SJCRH30 (cell line): ENCODE measurements around the gene RASSF10. TPM values are rescaled to one million over a fixed set of nuclear protein-coding genes. Genes with fewer than 3 reads are reported as not detected.

ENCODE experiments used
- DNase-seq, 2 experiments: peaks; one replicate each; pipeline ENCODE4 v3.0.0-alpha.2; 2015 to 2020
- H3K27ac ChIP-seq: fragments of 250-450 bp; sonication (Bioruptor Pico); 2 replicates; pipeline ENCODE4 v1.5.1; 2020; ENCODE audit warnings: mild to moderate bottlenecking, moderate library complexity
- H3K27me3 ChIP-seq: fragments of 250-450 bp; sonication (Bioruptor Pico); 2 replicates; pipeline ENCODE4 v1.5.1; 2020; ENCODE audit warnings: mild to moderate bottlenecking, moderate library complexity
- H3K36me3 ChIP-seq: fragments of 250-450 bp; sonication (Bioruptor Pico); 2 replicates; pipeline ENCODE4 v1.5.1; 2020; ENCODE audit warnings: mild to moderate bottlenecking, moderate library complexity
- H3K4me1 ChIP-seq: fragments of 250-450 bp; sonication (Bioruptor Pico); 2 replicates; pipeline ENCODE4 v1.5.1; 2020; ENCODE audit warnings: mild to moderate bottlenecking, moderate library complexity
- H3K4me3 ChIP-seq: fragments of 250-450 bp; sonication (Bioruptor Pico); 2 replicates; pipeline ENCODE4 v1.5.1; 2020; ENCODE audit warnings: mild to moderate bottlenecking, moderate library complexity
- H3K9me3 ChIP-seq: fragments of 250-450 bp; sonication (Bioruptor Pico); replicated peaks from 2 replicates; pipeline ENCODE4 v1.5.1; 2020; ENCODE audit warnings: mild to moderate bottlenecking, moderate library complexity
- total RNA-seq: library from RNA; depleted of rRNA; stranded (reverse); fragments of >200 nt; shearing (Covaris generic); gene quantifications from 2 replicates; pipeline ENCODE4 v1.2.3, GENCODE V29; 2014; rRNA removed

RASSF10 gene
- 0.25 and 0.36 TPM in 2 replicates for total RNA-seq

- Histone ChIP-seq H3K36me3 (no peaks in the 10 kb centered on the region), H3K4me3 (peak within 1 kb of the TSS; percentile 42), H3K27ac (no peak within 1 kb of the TSS), H3K27me3 (no peaks in the 10 kb centered on the region), H3K4me1 (peaks cover 1% of the 10 kb centered on the region; the same call in 1 of the 2 replicates), H3K9me3 (no peaks in the 10 kb centered on the region; the same call in 1 of the 2 replicates)
- DNase-seq: peak; percentile 60 to 62
These were observed at the start of gene RASSF10 for GRCh38 chr11:13008625-13009475. TSS of gene RASSF10 (plus strand) at chr11:13009316. CDS start at chr11:13009577, 261 bp downstream.

- Histone ChIP-seq H3K27me3 (no peaks in the 10 kb centered on the region), H3K36me3 (no peaks in the 10 kb centered on the region), H3K9me3 (no peaks in the 10 kb centered on the region), H3K27ac (no peak overlapping the region), H3K4me3 (no peak overlapping the region), H3K4me1 (peaks cover 4% of the 10 kb centered on the region; the same call in 1 of the 2 replicates)
- no peak for DNase-seq
These were observed 47.5 kb upstream of the RASSF10 start for GRCh38 chr11:12961615-12962014.

GRCh38 chr11:12962306-12962705, 46.8 kb upstream of the RASSF10 start:
- Histone ChIP-seq H3K4me1 (peaks cover 9% of the 10 kb centered on the region), H3K27ac (no peak overlapping the region), H3K4me3 (no peak overlapping the region), H3K27me3 (no peaks in the 10 kb centered on the region), H3K36me3 (no peaks in the 10 kb centered on the region), H3K9me3 (no peaks in the 10 kb centered on the region)
- DNase-seq: no peak

- H3K27ac ChIP-seq: no peak overlapping the region
- peaks cover 12% of the 10 kb centered on the region for H3K4me1 ChIP-seq
- no peaks in the 10 kb centered on the region for H3K9me3 ChIP-seq
- no peaks in the 10 kb centered on the region for H3K36me3 ChIP-seq
- H3K27me3 ChIP-seq: no peaks in the 10 kb centered on the region
- DNase-seq: no peak
- no peak overlapping the region for H3K4me3 ChIP-seq
These were observed 46.1 kb upstream of the RASSF10 start for GRCh38 chr11:12963051-12963450.

- H3K27me3 ChIP-seq: no peaks in the 10 kb centered on the region
- peaks cover 18% of the 10 kb centered on the region for H3K4me1 ChIP-seq
- no peaks in the 10 kb centered on the region for H3K9me3 ChIP-seq
- no peak overlapping the region for H3K27ac ChIP-seq
- no peaks in the 10 kb centered on the region for H3K36me3 ChIP-seq
- no peak overlapping the region for H3K4me3 ChIP-seq
- DNase-seq: peak; percentile 79 to 92
These were observed 45.2 kb upstream of the RASSF10 start for GRCh38 chr11:12963792-12964536.

- Histone ChIP-seq H3K4me1 (peaks cover 18% of the 10 kb centered on the region), H3K9me3 (no peaks in the 10 kb centered on the region), H3K4me3 (no peak overlapping the region), H3K36me3 (no peaks in the 10 kb centered on the region), H3K27ac (no peak overlapping the region), H3K27me3 (no peaks in the 10 kb centered on the region)
- no peak for DNase-seq
These were observed 44.5 kb upstream of the RASSF10 start for GRCh38 chr11:12964650-12965049.

- H3K36me3 ChIP-seq: no peaks in the 10 kb centered on the region
- H3K27ac ChIP-seq: no peak overlapping the region
- H3K27me3 ChIP-seq: no peaks in the 10 kb centered on the region
- DNase-seq: no peak
- peaks cover 18% of the 10 kb centered on the region for H3K4me1 ChIP-seq
- no peak overlapping the region for H3K4me3 ChIP-seq
- no peaks in the 10 kb centered on the region for H3K9me3 ChIP-seq
These were observed 43.1 kb upstream of the RASSF10 start for GRCh38 chr11:12966002-12966401.

- H3K36me3 ChIP-seq: no peaks in the 10 kb centered on the region
- no peak overlapping the region for H3K27ac ChIP-seq
- peak; percentile 61 to 72 for DNase-seq
- H3K4me1 ChIP-seq: peaks cover 18% of the 10 kb centered on the region
- no peak overlapping the region for H3K4me3 ChIP-seq
- H3K27me3 ChIP-seq: no peaks in the 10 kb centered on the region
- H3K9me3 ChIP-seq: no peaks in the 10 kb centered on the region
These were observed 41.0 kb upstream of the RASSF10 start for GRCh38 chr11:12968101-12968500.

GRCh38 chr11:12968826-12969225, 40.3 kb upstream of the RASSF10 start:
- Histone ChIP-seq H3K27ac (no peak overlapping the region), H3K4me3 (no peak overlapping the region), H3K9me3 (no peaks in the 10 kb centered on the region), H3K4me1 (peaks cover 18% of the 10 kb centered on the region), H3K27me3 (no peaks in the 10 kb centered on the region), H3K36me3 (no peaks in the 10 kb centered on the region)
- DNase-seq: no peak

GRCh38 chr11:12971955-12972354, 37.2 kb upstream of the RASSF10 start:
- H3K27ac ChIP-seq: no peak overlapping the region

GRCh38 chr11:12973528-12974181, 35.5 kb upstream of the RASSF10 start:
- Histone ChIP-seq H3K9me3 (no peaks in the 10 kb centered on the region), H3K27ac (no peak overlapping the region), H3K4me3 (no peak overlapping the region), H3K27me3 (no peaks in the 10 kb centered on the region), H3K36me3 (no peaks in the 10 kb centered on the region), H3K4me1 (no peaks in the 10 kb centered on the region; the same call in 1 of the 2 replicates)
- DNase-seq: no peak

More at GRCh38 chr11:12971955-12972354, 37.2 kb upstream of the RASSF10 start:
- Histone ChIP-seq H3K4me3 (no peak overlapping the region), H3K9me3 (no peaks in the 10 kb centered on the region), H3K4me1 (peaks cover 11% of the 10 kb centered on the region), H3K27me3 (no peaks in the 10 kb centered on the region), H3K36me3 (no peaks in the 10 kb centered on the region)
- no peak for DNase-seq

- Histone ChIP-seq H3K4me1 (no peaks in the 10 kb centered on the region), H3K36me3 (no peaks in the 10 kb centered on the region), H3K4me3 (no peak overlapping the region), H3K9me3 (no peaks in the 10 kb centered on the region), H3K27ac (no peak overlapping the region), H3K27me3 (no peaks in the 10 kb centered on the region)
- DNase-seq: no peak
These were observed 33.9 kb upstream of the RASSF10 start for GRCh38 chr11:12975195-12975594.

- no peaks in the 10 kb centered on the region for H3K9me3 ChIP-seq
- peak in 1 of 2 experiments; percentile 45 for DNase-seq
- no peak overlapping the region for H3K4me3 ChIP-seq
- no peak overlapping the region for H3K27ac ChIP-seq
- no peaks in the 10 kb centered on the region for H3K36me3 ChIP-seq
- H3K4me1 ChIP-seq: no peaks in the 10 kb centered on the region
- no peaks in the 10 kb centered on the region for H3K27me3 ChIP-seq
These were observed 29.0 kb upstream of the RASSF10 start for GRCh38 chr11:12979928-12980689.
